ENCODE measurements around the gene C1orf226. TPM values are rescaled to one million over a fixed set of nuclear protein-coding genes. Genes with fewer than 3 reads are reported as not detected.

The C1orf226 gene
- total RNA-seq, 2 donors from 2014 or later: 3.3 to 11.8 TPM

DNA sequence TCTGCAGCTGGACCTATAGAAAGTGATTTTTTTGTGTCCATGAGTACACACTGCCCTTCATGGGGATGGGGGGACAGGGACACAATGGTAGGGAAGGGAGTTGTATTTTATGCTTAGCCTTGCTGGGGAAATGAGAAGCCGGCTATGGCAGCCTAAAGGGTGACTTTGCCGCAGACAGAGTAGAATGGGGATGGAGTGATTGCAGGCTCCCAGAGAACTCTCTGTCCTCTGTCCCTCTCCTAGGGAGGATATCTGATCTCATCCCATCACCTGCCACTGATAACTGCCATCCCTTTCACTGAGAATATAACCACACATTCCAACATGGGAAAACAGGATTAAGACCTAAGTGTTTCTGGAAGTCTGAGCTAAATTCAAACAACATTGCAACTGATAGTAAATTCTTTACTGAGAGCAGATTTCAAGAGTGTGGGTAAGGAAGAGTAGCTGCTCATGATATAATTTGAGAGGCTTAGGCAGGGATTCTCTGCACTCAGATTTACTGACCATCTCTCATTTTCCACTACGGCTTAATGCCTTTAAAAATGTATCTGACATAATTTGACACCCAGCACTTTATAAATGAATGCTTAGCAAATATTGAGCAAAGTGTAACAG is 16.5 kb downstream of the C1orf226 start:
- Histone ChIP-seq H3K27ac (no peak overlapping the region), H3K4me1 (ENCODE audit: control insufficient read depth in 1 of 2, low read depth in 2 of 2) (no peaks in the 10 kb centered on the region), H3K4me3 (no peak overlapping the region), H3K36me3 (no peaks in the 10 kb centered on the region), H3K27me3 (replicated peaks; ENCODE audit: insufficient read depth) (no peaks in the 10 kb centered on the region), H3K9me3 (no peaks in the 10 kb centered on the region)
- no peak for ATAC-seq (ENCODE audit: insufficient number of reproducible peaks, low FRiP score, low read depth)
- TF ChIP-seq, protein P1, sequence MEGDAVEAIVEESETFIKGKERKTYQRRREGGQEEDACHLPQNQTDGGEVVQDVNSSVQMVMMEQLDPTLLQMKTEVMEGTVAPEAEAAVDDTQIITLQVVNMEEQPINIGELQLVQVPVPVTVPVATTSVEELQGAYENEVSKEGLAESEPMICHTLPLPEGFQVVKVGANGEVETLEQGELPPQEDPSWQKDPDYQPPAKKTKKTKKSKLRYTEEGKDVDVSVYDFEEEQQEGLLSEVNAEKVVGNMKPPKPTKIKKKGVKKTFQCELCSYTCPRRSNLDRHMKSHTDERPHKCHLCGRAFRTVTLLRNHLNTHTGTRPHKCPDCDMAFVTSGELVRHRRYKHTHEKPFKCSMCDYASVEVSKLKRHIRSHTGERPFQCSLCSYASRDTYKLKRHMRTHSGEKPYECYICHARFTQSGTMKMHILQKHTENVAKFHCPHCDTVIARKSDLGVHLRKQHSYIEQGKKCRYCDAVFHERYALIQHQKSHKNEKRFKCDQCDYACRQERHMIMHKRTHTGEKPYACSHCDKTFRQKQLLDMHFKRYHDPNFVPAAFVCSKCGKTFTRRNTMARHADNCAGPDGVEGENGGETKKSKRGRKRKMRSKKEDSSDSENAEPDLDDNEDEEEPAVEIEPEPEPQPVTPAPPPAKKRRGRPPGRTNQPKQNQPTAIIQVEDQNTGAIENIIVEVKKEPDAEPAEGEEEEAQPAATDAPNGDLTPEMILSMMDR (IDR thresholded peaks at IDR 0.05): no peak
- no peak for DNase-seq (ENCODE audit: low spot score)

DNA sequence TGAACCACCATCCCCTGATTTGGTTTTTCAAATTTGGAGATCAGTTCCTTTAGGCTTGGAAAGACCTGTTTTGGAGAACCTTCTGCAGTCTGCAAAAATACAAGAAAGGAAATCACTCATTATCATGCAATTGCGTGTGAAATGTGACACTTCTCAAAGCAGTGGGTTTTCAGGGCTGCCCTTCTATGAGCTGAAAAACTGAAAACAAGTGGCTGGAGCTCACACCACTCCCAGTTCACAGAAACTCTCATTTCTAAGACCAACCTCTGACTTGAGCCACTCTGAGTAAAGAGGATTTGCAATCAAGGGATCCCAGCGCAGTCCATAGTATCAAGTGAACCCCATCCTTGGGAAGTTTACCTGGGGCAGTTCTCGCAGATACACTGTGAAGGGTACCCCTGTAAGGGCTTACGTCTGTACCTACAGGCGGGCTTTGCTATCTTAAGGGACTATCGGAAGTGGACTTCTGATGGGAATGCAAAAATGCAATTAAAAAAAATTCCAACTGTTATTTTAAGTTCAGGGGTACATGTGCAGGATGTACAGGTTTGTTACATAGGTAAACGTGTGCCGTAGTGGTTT is 17.6 kb downstream of the C1orf226 start:
- H3K27ac ChIP-seq: no peak overlapping the region
- no peak for ATAC-seq (ENCODE audit: insufficient number of reproducible peaks, low FRiP score, low read depth)
- no peaks in the 10 kb centered on the region for H3K36me3 ChIP-seq
- no peak for DNase-seq (ENCODE audit: low spot score)
- no peak overlapping the region for H3K4me3 ChIP-seq
- H3K4me1 ChIP-seq (ENCODE audit: control insufficient read depth in 1 of 2, low read depth in 2 of 2): no peaks in the 10 kb centered on the region
- H3K9me3 ChIP-seq: no peaks in the 10 kb centered on the region
- TF ChIP-seq, protein P1 (IDR thresholded peaks at IDR 0.05): no peak
- H3K27me3 ChIP-seq (replicated peaks; ENCODE audit: insufficient read depth): no peaks in the 10 kb centered on the region

DNA sequence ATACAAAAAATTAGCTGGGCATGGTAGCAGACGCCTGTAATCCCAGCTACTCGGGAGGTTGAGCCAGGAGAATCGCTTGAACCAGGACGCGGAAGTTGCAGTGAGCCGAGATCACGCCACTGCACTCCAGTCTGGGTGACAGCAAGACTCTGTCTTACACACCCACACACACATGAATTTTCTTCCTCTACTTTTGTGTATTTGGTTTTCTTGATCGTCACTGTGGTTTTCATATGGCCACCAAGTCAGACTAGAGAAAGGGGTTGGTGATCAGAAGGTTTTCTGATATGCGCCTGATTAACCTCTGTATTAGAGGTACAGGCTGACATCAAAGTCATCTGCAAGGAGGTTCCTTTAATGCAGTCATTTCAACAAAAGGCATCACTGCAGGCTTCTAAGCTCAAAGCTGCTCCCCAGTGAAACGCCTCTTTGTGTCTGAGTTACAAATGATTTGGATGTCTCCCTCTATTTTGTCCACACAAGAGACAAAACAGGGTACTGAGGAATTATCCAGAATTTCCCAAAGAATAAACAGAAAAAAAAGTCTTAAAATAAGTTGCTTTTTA is 19.3 kb downstream of the C1orf226 start:
- ATAC-seq (ENCODE audit: insufficient number of reproducible peaks, low FRiP score, low read depth) (no peak), DNase-seq (ENCODE audit: low spot score) (no peak)
- Histone ChIP-seq H3K36me3 (no peaks in the 10 kb centered on the region), H3K4me3 (no peak overlapping the region), H3K27ac (no peak overlapping the region), H3K4me1 (ENCODE audit: control insufficient read depth in 1 of 2, low read depth in 2 of 2) (no peaks in the 10 kb centered on the region), H3K9me3 (no peaks in the 10 kb centered on the region), H3K27me3 (replicated peaks; ENCODE audit: insufficient read depth) (no peaks in the 10 kb centered on the region)
- TF ChIP-seq, protein P1 (IDR thresholded peaks at IDR 0.05): no peak

DNA sequence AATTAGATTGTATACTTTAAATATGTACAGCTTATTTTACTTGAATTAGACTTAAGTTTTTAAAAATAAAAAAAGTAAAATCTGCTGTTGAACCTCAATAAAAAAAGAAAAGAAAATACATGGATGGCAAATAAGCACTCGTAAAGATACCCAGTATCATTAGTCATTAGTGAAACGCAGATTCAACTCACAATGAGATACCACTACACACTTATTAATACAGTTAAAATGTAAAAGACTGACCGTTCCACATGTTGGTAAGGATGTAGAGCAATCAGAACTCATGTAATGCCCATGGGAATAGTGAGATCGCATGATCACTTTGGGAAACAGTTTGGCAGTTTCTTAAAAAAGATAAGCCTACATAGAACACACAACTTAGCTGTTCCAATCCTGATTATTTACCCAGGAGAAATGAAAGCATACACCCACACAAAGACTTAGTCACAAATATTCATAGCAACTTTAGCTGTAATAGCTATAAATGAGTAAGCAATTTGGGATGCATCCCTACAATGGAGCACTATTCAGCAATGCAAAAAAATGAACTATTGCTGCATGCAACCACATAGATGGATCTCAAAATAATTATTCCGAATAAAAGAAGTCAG is 23.1 kb downstream of the C1orf226 start:
- Histone ChIP-seq H3K27ac (no peak overlapping the region), H3K4me3 (no peak overlapping the region), H3K36me3 (no peaks in the 10 kb centered on the region), H3K4me1 (ENCODE audit: control insufficient read depth in 1 of 2, low read depth in 2 of 2) (no peaks in the 10 kb centered on the region), H3K9me3 (no peaks in the 10 kb centered on the region), H3K27me3 (replicated peaks; ENCODE audit: insufficient read depth) (no peaks in the 10 kb centered on the region)
- ATAC-seq (ENCODE audit: insufficient number of reproducible peaks, low FRiP score, low read depth) (no peak), DNase-seq (ENCODE audit: low spot score) (no peak)
- TF ChIP-seq, protein P1 (IDR thresholded peaks at IDR 0.05): no peak

DNA sequence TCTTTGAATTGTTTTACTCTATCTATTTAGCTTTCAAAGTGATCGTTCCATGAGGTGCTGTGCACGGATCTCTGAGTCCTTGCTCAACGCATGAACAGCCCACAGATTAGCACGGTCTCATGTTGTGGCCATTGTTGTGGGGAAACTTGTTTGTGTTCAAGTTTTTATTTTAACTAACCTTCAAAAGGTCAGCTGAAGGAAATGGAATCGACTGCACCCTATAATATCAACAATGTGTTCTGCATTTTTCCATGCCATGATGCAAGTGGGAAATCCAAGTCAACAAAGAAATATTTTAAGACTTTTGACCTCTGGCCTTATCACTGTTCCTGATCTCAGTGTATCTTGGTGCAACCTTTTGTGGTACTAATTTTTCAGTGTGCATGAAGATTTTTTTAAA is 24.3 kb downstream of the C1orf226 start:
- ATAC-seq (ENCODE audit: insufficient number of reproducible peaks, low FRiP score, low read depth) (no peak), DNase-seq (ENCODE audit: low spot score) (no peak)
- no peak overlapping the region for H3K4me3 ChIP-seq
- H3K9me3 ChIP-seq: no peaks in the 10 kb centered on the region
- TF ChIP-seq, protein P1 (IDR thresholded peaks at IDR 0.05): no peak
- H3K4me1 ChIP-seq (ENCODE audit: control insufficient read depth in 1 of 2, low read depth in 2 of 2): no peaks in the 10 kb centered on the region
- H3K27ac ChIP-seq: no peak overlapping the region
- H3K27me3 ChIP-seq (replicated peaks; ENCODE audit: insufficient read depth): no peaks in the 10 kb centered on the region
- no peaks in the 10 kb centered on the region for H3K36me3 ChIP-seq
